Measurements from ENCODE around the gene ANKHD1.

Gene ANKHD1, protein sequence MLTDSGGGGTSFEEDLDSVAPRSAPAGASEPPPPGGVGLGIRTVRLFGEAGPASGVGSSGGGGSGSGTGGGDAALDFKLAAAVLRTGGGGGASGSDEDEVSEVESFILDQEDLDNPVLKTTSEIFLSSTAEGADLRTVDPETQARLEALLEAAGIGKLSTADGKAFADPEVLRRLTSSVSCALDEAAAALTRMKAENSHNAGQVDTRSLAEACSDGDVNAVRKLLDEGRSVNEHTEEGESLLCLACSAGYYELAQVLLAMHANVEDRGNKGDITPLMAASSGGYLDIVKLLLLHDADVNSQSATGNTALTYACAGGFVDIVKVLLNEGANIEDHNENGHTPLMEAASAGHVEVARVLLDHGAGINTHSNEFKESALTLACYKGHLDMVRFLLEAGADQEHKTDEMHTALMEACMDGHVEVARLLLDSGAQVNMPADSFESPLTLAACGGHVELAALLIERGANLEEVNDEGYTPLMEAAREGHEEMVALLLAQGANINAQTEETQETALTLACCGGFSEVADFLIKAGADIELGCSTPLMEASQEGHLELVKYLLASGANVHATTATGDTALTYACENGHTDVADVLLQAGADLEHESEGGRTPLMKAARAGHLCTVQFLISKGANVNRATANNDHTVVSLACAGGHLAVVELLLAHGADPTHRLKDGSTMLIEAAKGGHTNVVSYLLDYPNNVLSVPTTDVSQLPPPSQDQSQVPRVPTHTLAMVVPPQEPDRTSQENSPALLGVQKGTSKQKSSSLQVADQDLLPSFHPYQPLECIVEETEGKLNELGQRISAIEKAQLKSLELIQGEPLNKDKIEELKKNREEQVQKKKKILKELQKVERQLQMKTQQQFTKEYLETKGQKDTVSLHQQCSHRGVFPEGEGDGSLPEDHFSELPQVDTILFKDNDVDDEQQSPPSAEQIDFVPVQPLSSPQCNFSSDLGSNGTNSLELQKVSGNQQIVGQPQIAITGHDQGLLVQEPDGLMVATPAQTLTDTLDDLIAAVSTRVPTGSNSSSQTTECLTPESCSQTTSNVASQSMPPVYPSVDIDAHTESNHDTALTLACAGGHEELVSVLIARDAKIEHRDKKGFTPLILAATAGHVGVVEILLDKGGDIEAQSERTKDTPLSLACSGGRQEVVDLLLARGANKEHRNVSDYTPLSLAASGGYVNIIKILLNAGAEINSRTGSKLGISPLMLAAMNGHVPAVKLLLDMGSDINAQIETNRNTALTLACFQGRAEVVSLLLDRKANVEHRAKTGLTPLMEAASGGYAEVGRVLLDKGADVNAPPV (N-terminal part only)

DNA sequence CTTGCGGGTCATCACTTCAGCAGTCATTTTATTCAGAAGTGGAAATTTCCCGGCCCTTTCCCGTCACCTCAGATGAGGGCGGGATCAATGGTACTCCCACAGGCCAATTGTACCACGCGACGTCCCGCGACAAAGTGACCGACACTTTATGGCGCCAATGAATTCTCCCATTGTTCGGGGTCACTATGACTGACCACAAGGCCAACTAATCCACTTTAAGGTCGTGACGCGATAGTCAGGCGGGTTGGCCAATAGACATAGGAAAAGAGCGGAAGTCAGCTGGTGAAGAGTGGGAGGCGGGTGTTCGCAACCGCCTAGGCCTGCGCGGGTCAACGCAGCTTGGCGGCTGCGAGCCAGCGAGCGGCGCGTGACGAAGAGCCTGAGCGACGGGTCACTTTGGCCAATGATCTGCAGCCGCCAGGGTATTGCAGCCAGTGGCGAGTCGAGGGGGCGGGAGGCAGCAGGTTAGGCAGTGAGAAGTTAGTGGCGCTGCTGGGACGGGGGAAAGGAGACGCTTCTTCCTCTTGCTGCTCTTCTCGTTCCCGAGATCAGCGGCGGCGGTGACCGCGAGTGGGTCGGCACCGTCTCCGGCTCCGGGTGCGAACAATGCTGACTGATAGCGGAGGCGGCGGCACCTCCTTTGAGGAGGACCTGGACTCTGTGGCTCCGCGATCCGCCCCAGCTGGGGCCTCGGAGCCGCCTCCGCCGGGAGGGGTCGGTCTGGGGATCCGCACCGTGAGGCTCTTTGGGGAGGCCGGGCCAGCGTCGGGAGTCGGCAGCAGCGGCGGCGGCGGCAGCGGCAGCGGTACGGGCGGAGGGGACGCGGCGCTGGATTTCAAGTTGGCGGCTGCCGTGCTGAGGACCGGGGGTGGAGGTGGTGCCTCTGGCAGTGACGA lies at the start of gene ANKHD1:
TSS of gene ANKHD1 (plus strand) at position 472 of the 896 bp plus-strand sequence. CDS start at position 607, 135 bp downstream.
- peak; percentile 100 for DNase-seq (ENCODE audit: low read depth)

DNA sequence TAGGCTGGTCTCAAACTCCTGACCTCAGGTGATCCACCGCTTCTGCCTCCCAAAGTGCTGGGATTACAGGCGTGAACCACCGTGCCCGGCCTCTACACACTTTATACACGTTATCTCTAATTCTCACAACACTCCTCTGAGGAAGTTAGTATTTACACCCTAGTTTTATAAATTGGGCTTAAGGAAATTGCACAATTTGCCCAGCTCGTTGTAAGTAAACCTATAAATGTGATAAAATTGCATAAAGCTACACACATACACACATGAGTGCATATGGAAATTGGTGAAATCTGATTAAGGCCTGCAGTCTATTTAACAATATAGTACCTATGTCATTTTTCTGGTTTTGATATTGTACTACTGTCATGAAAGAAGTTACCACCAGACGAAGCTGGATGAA lies 46.1 kb upstream of the ANKHD1 start:
- no peak for DNase-seq (ENCODE audit: low read depth)

DNA sequence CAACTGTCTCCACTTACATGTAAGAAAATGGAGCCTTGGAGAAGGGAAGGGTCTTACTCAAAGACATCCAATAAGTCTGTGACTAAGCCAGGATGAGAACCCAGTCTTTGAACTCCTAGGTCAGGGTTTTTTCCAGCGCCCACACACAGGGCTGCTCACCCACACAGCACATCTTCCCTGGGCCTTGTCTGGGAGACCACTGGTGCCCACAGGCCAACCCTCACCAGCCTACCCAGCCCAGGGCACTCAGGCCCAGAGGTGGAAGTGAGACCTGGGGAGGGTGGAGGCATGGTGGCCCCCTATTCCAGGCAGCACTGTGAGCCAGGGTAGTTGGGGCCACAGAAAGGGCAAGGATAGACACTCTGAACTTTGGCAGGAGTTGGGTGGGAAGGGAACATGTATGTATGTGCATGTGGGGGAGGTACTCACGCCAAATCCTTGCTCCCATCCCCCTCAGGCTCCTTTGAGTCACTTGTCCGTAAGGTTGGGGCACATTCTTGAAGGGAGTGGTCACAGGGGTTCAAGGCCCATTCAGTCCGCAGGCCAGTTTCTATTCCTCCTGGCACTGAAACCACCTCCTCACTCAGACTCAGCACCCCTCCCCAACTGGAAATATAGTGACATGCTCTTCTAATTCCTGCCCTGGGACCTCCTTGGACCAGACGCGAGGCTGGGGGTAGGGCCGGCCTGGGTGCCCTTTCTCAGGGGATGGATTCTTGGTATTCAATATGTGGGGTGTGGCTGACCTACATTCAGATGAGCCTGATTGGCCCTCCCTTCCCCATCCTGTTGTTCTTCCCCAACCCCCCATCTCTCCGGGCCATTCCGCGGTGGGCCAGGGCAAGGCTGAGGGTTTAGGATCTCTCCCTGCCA lies 44.5 kb upstream of the ANKHD1 start:
- DNase-seq (ENCODE audit: low read depth), result no peak

DNA sequence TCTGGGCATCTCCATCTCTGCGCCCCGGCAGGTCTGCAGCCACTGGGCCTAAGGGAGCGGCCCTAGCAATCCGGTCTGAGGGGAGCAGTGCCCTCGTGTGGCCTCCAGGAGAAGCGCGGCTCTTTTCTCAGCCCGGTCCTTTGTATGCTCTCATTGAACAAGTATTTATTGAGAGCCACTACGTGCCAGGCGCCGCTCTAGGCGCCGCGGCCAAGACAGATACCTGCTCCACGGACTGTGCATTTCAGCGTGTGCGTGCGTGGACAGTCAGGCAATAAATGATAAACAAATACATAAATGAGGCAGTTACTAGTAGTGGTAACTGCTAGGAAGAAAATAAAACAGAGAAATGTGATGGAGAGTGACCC lies 43.9 kb upstream of the ANKHD1 start:
- DNase-seq (ENCODE audit: low read depth), result peak; percentile 76

DNA sequence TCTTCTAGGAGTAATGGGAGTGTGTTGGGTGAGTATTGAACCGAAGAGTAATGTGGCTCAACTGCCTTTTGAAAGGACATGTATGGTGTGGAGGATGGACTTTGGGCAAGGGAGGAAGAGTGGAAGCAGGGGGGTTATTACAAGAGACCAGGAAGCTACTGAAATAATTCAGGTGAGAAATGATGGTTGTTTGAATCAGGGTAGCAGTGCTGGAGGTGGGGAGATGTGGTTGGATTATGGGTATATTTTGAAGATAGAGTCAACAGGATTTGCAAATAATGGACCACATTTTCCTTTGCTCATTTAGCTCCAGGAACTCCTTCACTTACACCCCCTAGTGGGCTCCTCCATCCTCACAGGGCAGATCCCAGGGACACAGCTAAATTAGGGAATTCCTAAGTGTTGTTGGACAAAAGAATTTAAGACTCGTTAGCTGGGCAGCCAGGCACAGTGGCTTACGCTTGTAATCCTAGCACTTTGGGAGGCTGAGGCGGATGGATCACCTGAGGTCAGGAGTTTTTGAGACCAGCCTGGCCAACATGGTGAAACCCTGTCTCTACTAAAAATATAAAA lies 42.8 kb upstream of the ANKHD1 start:
- DNase-seq (ENCODE audit: low read depth), result peak; percentile 18

DNA sequence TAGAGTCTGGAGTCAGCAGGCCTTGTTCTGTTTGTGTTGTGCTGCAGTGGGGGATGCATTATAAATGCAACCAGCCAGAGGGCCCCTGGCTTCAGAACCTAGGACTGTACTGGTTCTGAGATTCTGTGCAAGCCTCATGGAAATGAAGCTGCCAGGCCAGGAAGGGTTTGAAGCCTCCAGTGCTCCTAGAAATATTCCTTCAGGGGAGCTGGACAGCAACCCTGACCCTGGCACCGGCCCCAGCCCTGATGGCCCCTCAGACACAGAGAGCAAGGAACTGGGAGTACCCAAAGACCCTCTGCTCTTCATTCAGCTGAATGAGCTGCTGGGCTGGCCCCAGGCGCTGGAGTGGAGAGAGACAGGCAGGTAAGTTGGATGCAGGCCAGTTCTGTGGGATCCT lies 41.5 kb upstream of the ANKHD1 start, which contains the start of gene SLC4A9:
TSS of gene SLC4A9 (plus strand) at position 94 of the 400 bp plus-strand sequence. CDS start at position 137, 43 bp downstream.
- no peak for DNase-seq (ENCODE audit: low read depth)

DNA sequence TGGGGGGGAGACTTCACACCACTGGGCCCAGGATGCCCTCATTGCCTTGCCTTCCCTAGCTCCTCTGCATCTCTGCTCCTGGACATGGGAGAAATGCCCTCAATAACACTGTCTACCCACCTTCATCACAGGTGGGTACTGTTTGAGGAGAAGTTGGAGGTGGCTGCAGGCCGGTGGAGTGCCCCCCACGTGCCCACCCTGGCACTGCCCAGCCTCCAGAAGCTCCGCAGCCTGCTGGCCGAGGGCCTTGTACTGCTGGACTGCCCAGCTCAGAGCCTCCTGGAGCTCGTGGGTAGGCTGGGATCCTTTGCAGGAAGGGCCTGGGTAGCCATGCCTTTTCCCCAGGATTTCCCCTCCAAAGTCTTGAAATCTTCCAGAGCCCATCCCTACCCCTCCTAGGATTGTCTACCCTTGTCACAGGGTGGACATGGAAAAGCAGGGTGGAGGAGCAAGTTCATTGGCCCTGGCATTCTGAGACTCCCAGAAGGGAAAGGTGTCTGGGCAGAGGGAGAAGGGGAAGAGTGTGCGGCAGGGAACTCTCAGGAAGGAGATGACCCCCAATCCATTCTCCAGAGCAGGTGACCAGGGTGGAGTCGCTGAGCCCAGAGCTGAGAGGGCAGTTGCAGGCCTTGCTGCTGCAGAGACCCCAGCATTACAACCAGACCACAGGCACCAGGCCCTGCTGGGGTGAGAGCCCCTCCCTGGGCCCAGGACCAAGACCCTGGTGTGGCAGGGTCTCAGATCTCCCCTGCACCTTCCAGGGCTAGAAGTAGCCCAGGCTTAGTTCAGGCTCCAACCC lies 40.8 kb upstream of the ANKHD1 start:
- no peak for DNase-seq (ENCODE audit: low read depth)

DNA sequence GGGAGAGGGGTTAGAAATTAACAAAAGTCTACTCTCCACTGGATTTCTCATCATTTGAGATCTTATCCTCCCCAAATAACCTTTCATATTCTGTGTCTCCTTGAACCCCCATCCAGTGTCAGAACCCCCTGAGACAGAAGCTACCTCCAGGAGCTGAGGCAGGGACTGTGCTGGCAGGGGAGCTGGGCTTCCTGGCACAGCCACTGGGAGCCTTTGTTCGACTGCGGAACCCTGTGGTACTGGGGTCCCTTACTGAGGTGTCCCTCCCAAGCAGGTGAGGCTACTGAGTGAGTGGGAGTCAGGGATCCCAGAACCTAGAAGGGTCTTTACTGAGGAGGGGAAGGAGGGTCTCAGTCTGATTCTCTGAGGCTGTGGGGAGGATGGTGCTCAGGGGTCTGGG lies 39.7 kb upstream of the ANKHD1 start:
- DNase-seq (ENCODE audit: low read depth), result no peak

DNA sequence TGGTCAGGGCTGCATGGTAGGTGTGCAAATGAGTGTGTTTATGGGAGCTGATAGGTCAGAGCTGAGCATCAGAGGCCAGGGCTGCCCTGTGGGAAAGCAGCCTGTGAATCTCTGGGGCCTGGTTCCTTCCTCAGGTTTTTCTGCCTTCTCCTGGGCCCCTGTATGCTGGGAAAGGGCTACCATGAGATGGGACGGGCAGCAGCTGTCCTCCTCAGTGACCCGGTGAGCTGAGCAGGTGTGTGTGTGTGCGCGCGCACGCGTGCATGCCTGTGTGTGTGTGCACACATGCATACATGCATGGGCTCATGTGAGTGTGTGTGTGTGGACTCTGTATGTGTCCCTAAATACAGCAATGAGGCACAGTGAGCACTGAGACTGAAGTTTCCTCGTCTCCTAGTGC lies 39.3 kb upstream of the ANKHD1 start:
- no peak for DNase-seq (ENCODE audit: low read depth)

DNA sequence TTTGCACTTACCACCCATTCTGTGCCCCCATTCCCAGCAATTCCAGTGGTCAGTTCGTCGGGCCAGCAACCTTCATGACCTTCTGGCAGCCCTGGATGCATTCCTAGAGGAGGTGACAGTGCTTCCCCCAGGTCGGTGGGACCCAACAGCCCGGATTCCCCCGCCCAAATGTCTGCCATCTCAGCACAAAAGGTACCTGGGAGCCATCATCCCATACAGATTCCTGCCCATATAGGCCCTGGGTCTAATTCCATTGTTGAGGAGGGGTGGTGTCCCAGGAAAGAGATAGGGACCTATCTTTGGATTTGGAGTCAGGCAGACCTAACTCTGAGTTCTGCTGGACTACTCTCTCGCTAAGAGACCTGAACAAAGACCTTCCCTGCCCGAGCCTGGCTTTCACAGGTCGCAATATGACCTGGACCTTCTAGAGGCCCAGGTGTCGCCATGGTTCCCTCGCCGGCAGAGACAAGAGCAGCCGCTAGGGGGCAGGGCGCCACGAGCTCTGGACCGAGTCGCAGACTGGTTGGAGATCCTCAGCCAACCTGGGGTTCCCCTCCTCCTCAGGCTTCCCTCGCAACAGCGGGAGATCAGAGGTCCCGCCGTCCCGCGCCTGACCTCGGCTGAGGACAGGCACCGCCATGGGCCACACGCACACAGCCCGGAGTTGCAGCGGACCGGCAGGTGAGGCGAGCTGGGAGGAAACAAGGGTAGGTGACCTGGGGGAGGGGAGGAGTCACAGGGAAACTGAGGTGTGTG lies 38.6 kb upstream of the ANKHD1 start:
- peak; percentile 34 for DNase-seq (ENCODE audit: low read depth)

DNA sequence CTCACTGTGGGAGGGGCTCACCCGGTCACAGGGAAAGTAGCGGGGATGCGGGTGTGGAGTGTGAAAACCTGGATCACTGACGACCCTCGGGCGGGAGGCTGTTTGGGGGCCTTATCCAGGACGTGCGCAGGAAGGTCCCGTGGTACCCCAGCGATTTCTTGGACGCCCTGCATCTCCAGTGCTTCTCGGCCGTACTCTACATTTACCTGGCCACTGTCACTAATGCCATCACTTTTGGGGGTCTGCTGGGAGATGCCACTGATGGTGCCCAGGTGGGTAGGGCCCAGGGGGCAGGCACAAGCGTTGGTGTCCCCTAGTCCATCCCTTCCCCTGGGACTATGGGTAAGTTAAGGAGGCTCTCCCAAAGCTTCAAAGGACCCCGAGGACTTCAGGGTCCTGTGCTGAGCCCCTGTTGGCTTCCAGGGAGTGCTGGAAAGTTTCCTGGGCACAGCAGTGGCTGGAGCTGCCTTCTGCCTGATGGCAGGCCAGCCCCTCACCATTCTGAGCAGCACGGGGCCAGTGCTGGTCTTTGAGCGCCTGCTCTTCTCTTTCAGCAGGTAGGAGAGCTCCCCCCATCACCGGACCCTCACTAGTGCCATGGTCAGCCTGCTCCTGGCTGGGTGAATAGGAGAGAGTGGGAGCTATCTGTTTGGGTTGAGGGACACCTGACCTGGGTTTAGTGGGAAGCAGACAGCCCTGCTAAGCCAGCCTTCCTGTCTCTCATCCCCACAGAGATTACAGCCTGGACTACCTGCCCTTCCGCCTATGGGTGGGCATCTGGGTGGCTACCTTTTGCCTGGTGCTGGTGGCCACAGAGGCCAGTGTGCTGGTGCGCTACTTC lies 37.8 kb upstream of the ANKHD1 start:
- no peak for DNase-seq (ENCODE audit: low read depth)

DNA sequence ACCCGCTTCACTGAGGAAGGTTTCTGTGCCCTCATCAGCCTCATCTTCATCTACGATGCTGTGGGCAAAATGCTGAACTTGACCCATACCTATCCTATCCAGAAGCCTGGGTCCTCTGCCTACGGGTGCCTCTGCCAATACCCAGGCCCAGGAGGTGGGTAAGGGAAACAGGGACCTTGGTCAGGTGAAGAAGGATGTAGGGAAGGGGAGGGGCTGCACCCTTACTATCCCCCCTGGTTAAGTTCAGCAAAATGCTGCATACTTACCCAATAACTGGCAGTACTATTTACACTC lies 37.2 kb upstream of the ANKHD1 start:
- no peak for DNase-seq (ENCODE audit: low read depth)

DNA sequence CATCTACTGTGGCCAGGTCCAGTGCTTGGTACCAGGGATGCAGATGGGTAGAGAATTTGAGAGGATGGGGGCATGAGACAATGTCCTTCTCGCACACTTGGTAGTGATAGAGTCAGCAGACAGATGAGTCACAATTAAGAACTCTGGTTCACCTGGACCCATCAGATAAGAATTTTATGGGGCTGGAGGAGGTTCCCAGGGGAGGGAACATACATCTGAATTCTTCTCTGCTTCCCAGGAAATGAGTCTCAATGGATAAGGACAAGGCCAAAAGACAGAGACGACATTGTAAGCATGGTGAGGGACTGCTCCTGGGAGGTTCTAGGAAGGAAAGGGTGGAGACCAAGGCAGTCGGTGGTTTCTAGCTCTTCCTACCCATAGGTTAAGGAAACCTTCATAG lies 36.4 kb upstream of the ANKHD1 start:
- no peak for DNase-seq (ENCODE audit: low read depth)

DNA sequence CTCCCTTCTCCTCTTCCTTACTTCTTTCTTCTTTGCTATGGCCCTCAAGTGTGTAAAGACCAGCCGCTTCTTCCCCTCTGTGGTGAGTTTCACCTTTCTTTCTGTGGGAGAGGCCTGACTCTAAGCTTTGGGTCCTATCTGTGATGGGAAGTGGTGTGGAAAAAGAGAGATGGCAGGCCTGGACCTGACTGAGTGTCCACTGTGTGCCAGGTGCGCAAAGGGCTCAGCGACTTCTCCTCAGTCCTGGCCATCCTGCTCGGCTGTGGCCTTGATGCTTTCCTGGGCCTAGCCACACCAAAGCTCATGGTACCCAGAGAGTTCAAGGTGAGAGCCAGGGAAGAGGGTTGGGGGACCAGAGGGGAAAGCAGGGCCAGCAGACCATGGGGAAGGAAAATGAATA lies 35.7 kb upstream of the ANKHD1 start:
- DNase-seq (ENCODE audit: low read depth), result no peak

DNA sequence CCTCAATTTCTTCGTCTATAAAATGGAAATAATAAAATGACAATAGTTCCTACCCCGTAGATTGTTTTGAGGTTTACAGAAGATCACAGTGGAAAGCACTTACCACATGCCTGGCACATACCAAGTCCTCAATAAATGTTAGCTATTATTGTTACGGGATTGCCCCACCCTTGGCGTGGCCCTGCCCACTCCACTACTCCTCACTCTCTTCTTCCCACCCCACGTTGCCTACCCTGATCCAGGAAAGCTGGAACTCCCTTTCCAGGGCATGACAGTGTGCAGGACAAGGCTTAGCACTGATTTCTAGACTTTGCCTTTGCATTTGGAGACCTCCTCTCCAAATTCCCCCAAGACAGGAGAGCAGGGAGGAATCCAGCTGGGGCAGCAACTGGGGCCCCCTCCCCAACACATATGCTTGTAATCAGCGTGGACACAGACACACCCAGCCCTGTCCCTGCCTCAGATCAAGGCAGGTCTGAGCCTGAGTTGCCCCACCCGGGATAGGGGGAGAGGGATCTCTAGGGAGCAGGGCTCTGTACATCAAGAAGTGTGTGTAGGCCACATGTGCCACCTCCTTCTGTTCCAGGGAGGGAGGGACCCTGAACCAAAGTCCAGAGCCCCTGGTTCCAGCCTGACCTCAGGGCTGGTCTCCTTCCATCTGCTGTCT lies 34.9 kb upstream of the ANKHD1 start:
- DNase-seq (ENCODE audit: low read depth), result no peak

DNA sequence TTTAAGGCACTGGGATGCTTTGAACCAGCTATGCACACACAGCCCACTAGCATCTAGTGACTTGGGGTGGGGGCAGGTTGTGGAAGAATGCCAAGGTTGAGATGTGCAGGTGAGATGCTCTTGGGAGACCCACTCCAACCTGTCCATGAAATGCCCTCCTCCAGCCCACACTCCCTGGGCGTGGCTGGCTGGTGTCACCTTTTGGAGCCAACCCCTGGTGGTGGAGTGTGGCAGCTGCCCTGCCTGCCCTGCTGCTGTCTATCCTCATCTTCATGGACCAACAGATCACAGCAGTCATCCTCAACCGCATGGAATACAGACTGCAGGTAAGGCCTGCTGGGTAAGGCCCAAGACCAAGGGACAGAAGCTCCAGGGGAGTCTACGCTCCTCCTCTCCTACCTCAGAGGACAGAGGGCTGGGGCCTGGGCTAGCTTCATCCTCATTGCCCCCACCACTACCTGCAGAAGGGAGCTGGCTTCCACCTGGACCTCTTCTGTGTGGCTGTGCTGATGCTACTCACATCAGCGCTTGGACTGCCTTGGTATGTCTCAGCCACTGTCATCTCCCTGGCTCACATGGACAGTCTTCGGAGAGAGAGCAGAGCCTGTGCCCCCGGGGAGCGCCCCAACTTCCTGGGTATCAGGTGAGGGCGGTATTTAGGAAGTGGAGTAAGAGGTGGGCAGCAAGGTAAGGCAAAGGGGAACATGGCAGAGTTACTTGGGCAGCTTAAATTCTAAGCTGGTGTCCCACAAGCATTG lies 34.2 kb upstream of the ANKHD1 start:
- DNase-seq (ENCODE audit: low read depth), result no peak
